NT2/D1 (cell line): ENCODE data around the gene EOLA1.
"Not testable (repeated sequence)": the region's sequence is repeated elsewhere in the genome, so short reads cannot be mapped to it uniquely, and the experiment has no call there.

Experiments
- YY1 ChIP-seq: IDR thresholded peaks from 2 replicates; pipeline ENCODE4 v1.6.1; 2011; ENCODE audit not compliant: insufficient read length, insufficient read depth
- ZNF274 ChIP-seq: IDR thresholded peaks from 2 replicates; pipeline ENCODE4 v1.6.1; 2011; ENCODE audit warnings: mild to moderate bottlenecking, low read depth, low read length

- not testable (repeated sequence) for TF ChIP-seq ZNF274, YY1
These were observed 55.1 kb downstream of the EOLA1 start for GRCh38 chrX:149595943-149596342.
